ENCODE data around the gene AMBRA1. TPM values are rescaled to one million over a fixed set of nuclear protein-coding genes. Genes with fewer than 3 reads are reported as not detected.

Gene AMBRA1
- total RNA-seq, 1 donor from 2014 or later, result 36.9 TPM

DNA sequence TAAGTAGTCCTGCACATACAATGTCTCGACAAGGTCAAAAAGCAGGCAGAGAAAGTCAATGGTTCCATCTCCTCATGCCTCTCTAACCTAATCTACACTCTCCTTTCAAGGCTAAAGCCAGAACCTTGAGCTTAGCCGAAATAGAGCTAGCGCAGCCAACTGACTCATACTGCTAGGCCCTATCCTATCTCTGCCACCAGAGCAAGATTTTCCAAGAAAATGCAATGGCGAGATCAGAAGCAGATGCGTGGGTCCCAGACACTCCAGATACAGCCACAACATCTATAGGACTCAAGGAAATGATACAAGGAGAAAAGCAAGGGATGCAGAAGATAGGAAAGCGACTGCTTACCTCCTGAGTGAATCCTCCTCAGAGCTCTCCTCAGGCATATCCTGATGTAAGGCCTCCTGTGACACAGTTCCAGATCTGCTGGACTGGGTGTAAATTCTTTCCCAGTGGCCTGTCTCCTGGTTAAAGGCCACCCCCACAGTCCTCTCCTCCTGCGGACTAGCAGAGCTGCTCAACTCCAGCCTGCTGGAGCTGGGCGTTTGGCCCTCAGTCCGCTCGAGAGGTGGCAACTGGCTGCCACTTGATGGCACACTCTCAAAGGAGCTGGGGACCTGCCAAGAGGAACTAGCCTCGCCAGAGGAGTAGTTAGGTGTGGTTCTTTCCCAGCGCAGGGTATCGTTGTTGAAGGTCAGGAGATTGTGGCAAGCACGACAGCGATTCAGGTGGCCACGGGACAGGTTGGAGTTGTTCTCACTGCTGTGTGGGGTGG lies 52.0 kb downstream of the AMBRA1 start:
- no peaks in the 10 kb centered on the region for H3K9me3 Mint-ChIP-seq (ENCODE audit: unreplicated experiment)
- H3K4me1 Mint-ChIP-seq (ENCODE audit: unreplicated experiment), result peaks cover 5% of the 10 kb centered on the region
- peaks cover 3% of the 10 kb centered on the region for H3K27me3 Mint-ChIP-seq (ENCODE audit: unreplicated experiment)
- H3K36me3 Mint-ChIP-seq (ENCODE audit: low read depth, unreplicated experiment), result peaks cover 37% of the 10 kb centered on the region
- H3K4me3 Mint-ChIP-seq (ENCODE audit: unreplicated experiment), result no peak overlapping the region
- no peak for DNase-seq (ENCODE audit: low spot score)
- H3K27ac Mint-ChIP-seq (ENCODE audit: unreplicated experiment), result no peak overlapping the region
- TF ChIP-seq, protein P1, sequence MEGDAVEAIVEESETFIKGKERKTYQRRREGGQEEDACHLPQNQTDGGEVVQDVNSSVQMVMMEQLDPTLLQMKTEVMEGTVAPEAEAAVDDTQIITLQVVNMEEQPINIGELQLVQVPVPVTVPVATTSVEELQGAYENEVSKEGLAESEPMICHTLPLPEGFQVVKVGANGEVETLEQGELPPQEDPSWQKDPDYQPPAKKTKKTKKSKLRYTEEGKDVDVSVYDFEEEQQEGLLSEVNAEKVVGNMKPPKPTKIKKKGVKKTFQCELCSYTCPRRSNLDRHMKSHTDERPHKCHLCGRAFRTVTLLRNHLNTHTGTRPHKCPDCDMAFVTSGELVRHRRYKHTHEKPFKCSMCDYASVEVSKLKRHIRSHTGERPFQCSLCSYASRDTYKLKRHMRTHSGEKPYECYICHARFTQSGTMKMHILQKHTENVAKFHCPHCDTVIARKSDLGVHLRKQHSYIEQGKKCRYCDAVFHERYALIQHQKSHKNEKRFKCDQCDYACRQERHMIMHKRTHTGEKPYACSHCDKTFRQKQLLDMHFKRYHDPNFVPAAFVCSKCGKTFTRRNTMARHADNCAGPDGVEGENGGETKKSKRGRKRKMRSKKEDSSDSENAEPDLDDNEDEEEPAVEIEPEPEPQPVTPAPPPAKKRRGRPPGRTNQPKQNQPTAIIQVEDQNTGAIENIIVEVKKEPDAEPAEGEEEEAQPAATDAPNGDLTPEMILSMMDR (IDR thresholded peaks at IDR 0.05; ENCODE audit: unreplicated experiment), result no peak

DNA sequence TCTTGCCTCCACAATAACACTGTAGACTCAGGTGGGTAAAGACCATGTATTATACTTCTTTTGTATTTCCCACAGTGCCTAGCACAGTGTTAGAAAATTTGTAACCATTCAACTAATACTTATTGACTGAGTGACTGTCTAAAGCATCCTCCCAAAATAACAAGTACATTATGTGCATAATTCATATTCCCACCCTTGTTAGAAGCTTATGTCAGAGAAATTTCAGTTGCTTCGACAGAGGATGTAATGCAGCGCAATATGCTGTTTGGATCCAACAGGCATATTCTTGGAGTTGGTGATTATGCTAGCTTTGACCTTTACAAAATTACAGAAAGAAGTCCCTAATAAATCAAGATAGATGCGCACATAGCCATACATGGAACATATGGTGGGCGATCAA lies 53.0 kb downstream of the AMBRA1 start:
- Mint-ChIP-seq H3K27ac (ENCODE audit: unreplicated experiment) (no peak overlapping the region), H3K27me3 (ENCODE audit: unreplicated experiment) (peaks cover 3% of the 10 kb centered on the region), H3K9me3 (ENCODE audit: unreplicated experiment) (no peaks in the 10 kb centered on the region), H3K4me3 (ENCODE audit: unreplicated experiment) (no peak overlapping the region), H3K36me3 (ENCODE audit: low read depth, unreplicated experiment) (peaks cover 31% of the 10 kb centered on the region), H3K4me1 (ENCODE audit: unreplicated experiment) (peaks cover 5% of the 10 kb centered on the region)
- TF ChIP-seq, protein P1 (IDR thresholded peaks at IDR 0.05; ENCODE audit: unreplicated experiment), result no peak
- no peak for DNase-seq (ENCODE audit: low spot score)

DNA sequence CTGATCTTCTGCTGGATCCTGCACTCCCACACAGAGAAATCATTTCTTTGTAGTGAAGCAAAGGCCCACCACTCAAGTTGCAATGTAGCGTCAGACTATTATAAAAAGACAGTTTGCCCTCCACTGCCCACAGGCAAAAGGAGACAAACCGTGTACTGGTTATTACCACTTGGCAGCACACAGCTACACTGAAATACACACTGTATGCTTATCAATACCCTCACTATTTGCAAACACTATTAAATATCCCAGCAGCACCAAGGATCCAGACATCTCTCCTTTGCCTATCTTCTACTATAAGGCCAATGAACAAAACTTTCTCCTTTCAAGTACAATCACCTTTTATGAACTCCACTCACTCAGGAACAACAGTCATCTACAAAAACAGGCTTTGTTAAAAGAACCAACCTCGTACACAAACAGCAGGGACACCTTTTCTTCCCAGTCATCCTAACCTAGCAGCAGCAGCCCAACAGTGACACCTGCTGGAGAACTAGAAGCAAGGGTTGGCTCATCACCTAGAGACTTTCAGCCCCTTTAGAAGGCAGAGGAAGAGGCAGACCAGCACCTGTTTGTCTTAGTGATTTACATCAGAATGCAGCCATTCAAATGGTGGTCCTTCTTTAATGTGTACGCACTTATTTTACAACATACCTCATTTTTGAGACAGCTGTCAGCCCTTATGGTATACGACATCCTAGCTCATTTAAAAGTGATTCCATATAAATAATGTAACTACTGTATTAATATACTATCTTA lies 56.1 kb downstream of the AMBRA1 start:
- peak; percentile 69 for DNase-seq (ENCODE audit: low spot score)
- H3K27me3 Mint-ChIP-seq (ENCODE audit: unreplicated experiment), result peaks cover 3% of the 10 kb centered on the region
- H3K4me1 Mint-ChIP-seq (ENCODE audit: unreplicated experiment), result peaks cover 8% of the 10 kb centered on the region
- no peaks in the 10 kb centered on the region for H3K9me3 Mint-ChIP-seq (ENCODE audit: unreplicated experiment)
- H3K27ac Mint-ChIP-seq (ENCODE audit: unreplicated experiment), result peak overlapping the region; percentile 57
- TF ChIP-seq, protein P1 (IDR thresholded peaks at IDR 0.05; ENCODE audit: unreplicated experiment), result peak; percentile 66
- peaks cover 8% of the 10 kb centered on the region for H3K36me3 Mint-ChIP-seq (ENCODE audit: low read depth, unreplicated experiment)
- H3K4me3 Mint-ChIP-seq (ENCODE audit: unreplicated experiment), result no peak overlapping the region

DNA sequence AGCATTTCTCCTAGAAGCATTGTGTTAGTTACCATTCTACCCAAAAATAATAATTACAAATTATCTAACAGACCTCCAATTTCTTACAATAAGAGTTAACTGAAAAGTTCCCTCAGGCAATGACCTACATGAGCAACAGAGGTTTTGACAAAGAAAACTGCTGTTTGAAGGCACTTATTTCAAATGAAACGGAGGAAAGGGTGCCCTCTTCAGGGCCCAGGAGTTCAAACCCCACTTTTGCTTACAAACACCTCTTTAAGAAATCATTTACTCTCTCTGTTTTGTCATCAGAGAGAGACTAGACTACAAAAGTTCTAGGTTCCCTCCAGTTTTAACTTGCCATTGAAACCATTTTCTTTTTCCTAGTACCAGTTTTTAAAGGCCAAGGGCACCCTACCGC lies 56.7 kb downstream of the AMBRA1 start:
- H3K4me1 Mint-ChIP-seq (ENCODE audit: unreplicated experiment), result peaks cover 8% of the 10 kb centered on the region
- H3K27ac Mint-ChIP-seq (ENCODE audit: unreplicated experiment), result no peak overlapping the region
- no peak for DNase-seq (ENCODE audit: low spot score)
- H3K27me3 Mint-ChIP-seq (ENCODE audit: unreplicated experiment), result peaks cover 3% of the 10 kb centered on the region
- H3K36me3 Mint-ChIP-seq (ENCODE audit: low read depth, unreplicated experiment), result peaks cover 6% of the 10 kb centered on the region
- H3K4me3 Mint-ChIP-seq (ENCODE audit: unreplicated experiment), result no peak overlapping the region
- TF ChIP-seq, protein P1 (IDR thresholded peaks at IDR 0.05; ENCODE audit: unreplicated experiment), result no peak
- H3K9me3 Mint-ChIP-seq (ENCODE audit: unreplicated experiment), result no peaks in the 10 kb centered on the region

DNA sequence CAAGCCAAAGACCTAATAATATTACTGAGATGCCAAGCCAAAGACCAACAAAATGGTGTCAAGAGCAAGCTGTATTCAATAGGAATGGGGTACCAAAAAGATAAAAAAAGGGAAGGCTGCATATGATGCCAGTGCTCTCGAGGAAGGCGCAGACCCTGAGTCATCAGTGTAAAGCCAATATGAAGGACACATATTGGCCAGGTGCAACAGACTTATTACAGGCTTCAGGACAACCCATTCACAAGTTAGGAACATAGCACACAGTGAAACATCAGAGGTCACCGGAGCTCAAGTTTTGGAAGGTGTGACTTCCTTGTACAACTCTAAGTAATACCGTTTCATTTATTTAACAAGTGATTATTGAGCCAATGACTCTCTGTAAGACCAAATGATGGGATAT lies 58.1 kb downstream of the AMBRA1 start:
- peaks cover 8% of the 10 kb centered on the region for H3K4me1 Mint-ChIP-seq (ENCODE audit: unreplicated experiment)
- H3K27ac Mint-ChIP-seq (ENCODE audit: unreplicated experiment), result no peak overlapping the region
- DNase-seq (ENCODE audit: low spot score), result no peak
- H3K36me3 Mint-ChIP-seq (ENCODE audit: low read depth, unreplicated experiment), result no peaks in the 10 kb centered on the region
- H3K9me3 Mint-ChIP-seq (ENCODE audit: unreplicated experiment), result no peaks in the 10 kb centered on the region
- H3K4me3 Mint-ChIP-seq (ENCODE audit: unreplicated experiment), result no peak overlapping the region
- TF ChIP-seq, protein P1 (IDR thresholded peaks at IDR 0.05; ENCODE audit: unreplicated experiment), result no peak
- H3K27me3 Mint-ChIP-seq (ENCODE audit: unreplicated experiment), result peaks cover 2% of the 10 kb centered on the region
